K562 (cell line): ENCODE data around the gene BTG2. TPM values are rescaled to one million over a fixed set of nuclear protein-coding genes. Genes with fewer than 3 reads are reported as not detected.

Experiments
- CAMTA2 ChIP-seq: fragments of 250-450 bp; sonication (Bioruptor Pico); conservative IDR thresholded peaks from 2 replicates; pipeline ENCODE4 v1.5.1; 2022
- GTF2B ChIP-seq: IDR thresholded peaks from 2 replicates; pipeline ENCODE4 v1.6.1; 2011; ENCODE audit not compliant: insufficient read length; ENCODE audit errors: extremely low read depth
- HDAC2 ChIP-seq: fragments of 450-650 bp; IDR thresholded peaks from 2 replicates; pipeline ENCODE4 v1.6.1; 2016; ENCODE audit warnings: mild to moderate bottlenecking
- HOMEZ ChIP-seq: fragments of 250-450 bp; sonication (Bioruptor Pico); IDR thresholded peaks from 2 replicates; pipeline ENCODE4 v1.4.0; 2020; ENCODE audit warnings: mild to moderate bottlenecking, moderate library complexity
- MAFK ChIP-seq: IDR thresholded peaks from 2 replicates; pipeline ENCODE4 v1.6.1; 2011; ENCODE audit warnings: low read length, improper control_type of control experiment
- POLR2H ChIP-seq: IDR thresholded peaks from 2 replicates; pipeline ENCODE4 v1.6.1; 2016; ENCODE audit warnings: missing genetic modification characterization, low read depth, mild to moderate bottlenecking, control low read depth, missing compliant biosample characterization, moderate library complexity
- PRDM10 ChIP-seq: fragments of 450-650 bp; IDR thresholded peaks from 2 replicates; pipeline ENCODE4 v1.6.1; 2018; ENCODE audit not compliant: partially characterized antibody
- TCF15 ChIP-seq: fragments of 250-450 bp; sonication (Bioruptor Pico); IDR thresholded peaks from 2 replicates; pipeline ENCODE4 v1.8.0; 2022; ENCODE audit warnings: moderate library complexity, mild to moderate bottlenecking, inconsistent platforms
- TSC22D4 ChIP-seq: fragments of 450-650 bp; IDR thresholded peaks from 2 replicates; pipeline ENCODE4 v1.6.1; 2016; ENCODE audit warnings: missing genetic modification characterization, missing biosample characterization, control low read depth
- YBX1 ChIP-seq: fragments of 450-650 bp; IDR thresholded peaks from 2 replicates; pipeline ENCODE4 v1.7.1; 2016; ENCODE audit warnings: mild to moderate bottlenecking
- YY1 ChIP-seq, 3 experiments: IDR thresholded peaks; 2 replicates each; pipeline ENCODE4 v1.6.1; 2011; ENCODE audit warnings: low read length in 2 of 3, mild to moderate bottlenecking in 2 of 3, moderate library complexity in 2 of 3, borderline replicate concordance in 1 of 3, control low read depth in 1 of 3, low read depth in 1 of 3; ENCODE audit not compliant: insufficient read depth in 3 of 3, insufficient replicate concordance in 2 of 3, control insufficient read depth in 1 of 3, insufficient read length in 1 of 3; ENCODE audit errors: extremely low read depth in 1 of 3
- ZBTB33 ChIP-seq: sonication (generic); formaldehyde crosslinking; IDR thresholded peaks from 2 replicates; pipeline ENCODE4 v1.8.1; 2023; ENCODE audit warnings: mild to moderate bottlenecking, missing genetic modification reagents
- ZNF134 ChIP-seq: fragments of 250-450 bp; sonication (Bioruptor Pico); conservative IDR thresholded peaks from 2 replicates; pipeline ENCODE4 v1.4.0; 2020
- ZNF282 ChIP-seq: sonication (generic); formaldehyde crosslinking; IDR thresholded peaks from 2 replicates; pipeline ENCODE4 v1.8.1; 2023; ENCODE audit warnings: missing genetic modification reagents
- ZNF395 ChIP-seq: fragments of 200-800 bp; sonication (Bioruptor generic); IDR thresholded peaks from 2 replicates; pipeline ENCODE4 v1.6.1; 2017; ENCODE audit warnings: missing genetic modification characterization, missing compliant biosample characterization
- ZNF695 ChIP-seq: fragments of 450-650 bp; formaldehyde crosslinking; IDR thresholded peaks from 2 replicates; pipeline ENCODE4 v1.4.0; 2020; ENCODE audit warnings: mild to moderate bottlenecking, moderate library complexity
- polyA plus RNA-seq, 8 experiments: library from polyadenylated mRNA; depleted of rRNA in 4 of 8; stranded (reverse) in 5 of 8; unstranded in 3 of 8; fragments of >200 nt; fragmentation: Nextera tagmentation in 2 of 8; fragmentation: Illumina TruSeq in 1 of 8; extraction: Ambion mirVana in 2 of 8; extraction: Trizol in 1 of 8; gene quantifications; 2 replicates each; pipeline versions ENCODE4 v1.2.1 to v1.2.3, GENCODE V29; 2011 to 2014; ENCODE audit warnings: inconsistent platforms in 1 of 8, missing spikeins in 1 of 8
- total RNA-seq, 7 experiments: library from RNA; depleted of rRNA in 6 of 7; stranded (reverse); fragments of >200 nt in 6 of 7; fragmentation: Illumina TruSeq in 2 of 7; extraction: Trizol in 2 of 7; gene quantifications; 2 replicates each; pipeline versions ENCODE4 v1.2.1 to v1.2.3, GENCODE V29; 2011 to 2021; ENCODE audit warnings: low replicate concordance in 1 of 7

BTG2 gene
- total and polyA plus RNA-seq, 9 of the 15 experiments (the other 6 are each of a cell fraction or from before 2014, with no cell fraction given) = 2.3 to 41.9 (median 8.7) TPM

- TF ChIP-seq PRDM10 = no peak
- no peak for TF ChIP-seq GTF2B
- TF ChIP-seq TCF15 (CRISPR knock-in tag) = 0 out of 2 replicates have a peak, but pooled peaks have one; percentile 2
- TF ChIP-seq MAFK = no peak
- TF ChIP-seq ZNF395 = 0 out of 2 replicates have a peak, but pooled peaks have one; percentile 17
- no peak for TF ChIP-seq ZNF695 (CRISPR knock-in tag)
- TF ChIP-seq ZNF134 = no peak
- no peak for TF ChIP-seq ZNF282 (CRISPR knock-in tag)
- no peak; the same call in 1 of the 2 replicates for TF ChIP-seq POLR2H (tag)
- TF ChIP-seq YY1 (IDR thresholded peaks at IDR 0.05; ENCODE audit: borderline replicate concordance in 1 of 3, control insufficient read depth in 1 of 3, extremely low read depth in 1 of 3, insufficient read depth in 3 of 3, insufficient read length in 1 of 3, insufficient replicate concordance in 2 of 3, low read depth in 1 of 3, low read length in 2 of 3) = peak in 2 of 3 experiments; percentile 65 to 67
- TF ChIP-seq TSC22D4 (tag) = no peak
- no peak for TF ChIP-seq ZBTB33 (CRISPR knock-in tag)
- TF ChIP-seq HOMEZ = no peak
- peak; percentile 89 for TF ChIP-seq HDAC2
- no peak for TF ChIP-seq YBX1
- TF ChIP-seq CAMTA2 (CRISPR knock-in tag) = no peak
Measured at GRCh38 chr1:203304919-203305808, at the start of gene BTG2 (continued).
